ENCODE measurements around the gene LRRC8C.

LRRC8C gene

GRCh38 chr1:89715677-89716076 lies 82.8 kb downstream of the LRRC8C start:
- Histone ChIP-seq H3K14ac (ENCODE audit: low read length) (no peak overlapping the region), H2BK5ac (ENCODE audit: low read length) (no peak overlapping the region), H3K36me3 (replicated peaks in 1 of 2; ENCODE audit: control insufficient read depth in 2 of 2, insufficient read depth in 2 of 2, low read length in 2 of 2) (peaks cover 2 to 4% of the 10 kb centered on the region in 2 donors), H2AK5ac (ENCODE audit: low read depth, low read length) (no peak overlapping the region), H3K27me3 (ENCODE audit: control insufficient read depth in 3 of 3, insufficient read depth in 3 of 3, low read depth in 1 of 3, low read length in 3 of 3) (no peaks in the 10 kb centered on the region), H4K8ac (ENCODE audit: low read depth, low read length) (no peak overlapping the region), H3K79me1 (ENCODE audit: low read depth, low read length) (no peaks in the 10 kb centered on the region), H3K27ac (replicated peaks; ENCODE audit: low read length) (no peak overlapping the region), H3K9ac (ENCODE audit: low read depth, low read length, poor library complexity) (no peak overlapping the region), H3K4me3 (ENCODE audit: low read length in 2 of 2) (no peak overlapping the region), H2BK12ac (ENCODE audit: low read length) (no peak overlapping the region), H3K4me2 (ENCODE audit: insufficient read depth, low read length, poor library complexity, severe bottlenecking) (no peak overlapping the region), H3K18ac (ENCODE audit: low read length) (no peak overlapping the region), H3K9me3 (replicated peaks in 1 of 2; ENCODE audit: control insufficient read depth in 2 of 2, insufficient read depth in 1 of 2, low read depth in 1 of 2, low read length in 2 of 2) (no peaks in the 10 kb centered on the region), H3K4me1 (ENCODE audit: control insufficient read depth in 2 of 2, insufficient read depth in 1 of 2, low read depth in 1 of 2, low read length in 2 of 2) (peaks cover 0 to 4% of the 10 kb centered on the region in 2 donors), H3K23ac (ENCODE audit: low read depth, low read length, poor library complexity) (no peak overlapping the region), H2AFZ (ENCODE audit: low read length) (no peak overlapping the region), H2BK120ac (ENCODE audit: low read depth, low read length) (no peak overlapping the region), H4K91ac (ENCODE audit: low read depth, low read length, poor library complexity) (no peak overlapping the region), H2BK15ac (ENCODE audit: low read length) (no peak overlapping the region), H3K4ac (ENCODE audit: low read length) (no peak overlapping the region)
- no CpG with 5 or more reads among the region's 1 CpG for WGBS, 2 donors (ENCODE audit: extremely low coverage in 2 of 2, insufficient read length in 2 of 2, insufficient replicate concordance in 1 of 2)
- DNase-seq (ENCODE audit: low spot score) = no peak

DNA sequence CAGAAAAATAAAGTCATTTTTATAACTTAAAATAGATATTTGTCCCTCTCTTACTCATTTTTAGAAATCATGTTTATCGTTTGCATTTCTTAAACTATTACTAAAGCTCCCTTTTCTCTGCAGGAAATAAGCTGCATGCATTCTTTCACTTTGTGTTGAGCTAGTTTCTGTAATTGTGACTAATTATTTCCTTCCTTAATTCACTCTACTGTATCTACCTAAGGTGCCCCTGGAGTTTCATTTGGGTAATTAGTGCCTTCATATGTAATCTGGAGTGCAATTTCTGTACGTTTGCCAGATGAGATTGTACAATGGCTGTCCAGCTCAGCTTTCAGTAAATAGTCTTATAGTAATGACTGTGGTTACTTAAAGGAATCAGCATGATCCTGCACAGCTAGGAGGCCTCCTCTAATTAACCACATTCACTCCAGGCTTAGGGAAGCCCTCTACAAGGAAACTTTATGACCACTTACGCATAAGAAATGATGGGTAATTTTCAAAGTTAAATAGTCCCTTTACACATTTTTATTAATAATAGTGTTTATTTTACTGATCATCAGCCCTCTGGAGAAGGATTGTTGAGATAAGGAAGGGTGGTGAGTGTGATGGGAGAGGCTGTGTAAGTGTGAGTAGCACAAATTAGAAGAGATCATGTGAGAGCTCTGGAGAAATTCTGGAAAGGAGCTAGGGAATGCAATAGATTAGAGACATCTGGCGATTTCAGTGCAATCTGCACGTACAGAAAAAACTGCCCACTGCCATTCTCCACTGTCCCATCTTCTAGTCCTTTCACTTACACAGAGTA lies 86.8 kb downstream of the LRRC8C start:
- Histone ChIP-seq H3K27me3 (ENCODE audit: control insufficient read depth in 3 of 3, insufficient read depth in 3 of 3, low read depth in 1 of 3, low read length in 3 of 3) (no peaks in the 10 kb centered on the region), H2BK15ac (ENCODE audit: low read length) (no peak overlapping the region), H4K8ac (ENCODE audit: low read depth, low read length) (no peak overlapping the region), H3K4ac (ENCODE audit: low read length) (no peak overlapping the region), H2AFZ (ENCODE audit: low read length) (no peak overlapping the region), H3K79me1 (ENCODE audit: low read depth, low read length) (no peaks in the 10 kb centered on the region), H2AK5ac (ENCODE audit: low read depth, low read length) (no peak overlapping the region), H3K9ac (ENCODE audit: low read depth, low read length, poor library complexity) (no peak overlapping the region), H3K9me3 (replicated peaks in 1 of 2; ENCODE audit: control insufficient read depth in 2 of 2, insufficient read depth in 1 of 2, low read depth in 1 of 2, low read length in 2 of 2) (no peaks in the 10 kb centered on the region), H2BK120ac (ENCODE audit: low read depth, low read length) (no peak overlapping the region), H3K4me2 (ENCODE audit: insufficient read depth, low read length, poor library complexity, severe bottlenecking) (no peak overlapping the region), H3K23ac (ENCODE audit: low read depth, low read length, poor library complexity) (no peak overlapping the region), H2BK12ac (ENCODE audit: low read length) (no peak overlapping the region), H3K4me1 (ENCODE audit: control insufficient read depth in 2 of 2, insufficient read depth in 1 of 2, low read depth in 1 of 2, low read length in 2 of 2) (peaks cover 0 to 4% of the 10 kb centered on the region in 2 donors), H3K4me3 (ENCODE audit: low read length in 2 of 2) (no peak overlapping the region), H3K36me3 (replicated peaks in 1 of 2; ENCODE audit: control insufficient read depth in 2 of 2, insufficient read depth in 2 of 2, low read length in 2 of 2) (no peaks in the 10 kb centered on the region), H2BK5ac (ENCODE audit: low read length) (no peak overlapping the region), H3K27ac (replicated peaks; ENCODE audit: low read length) (peak overlapping the region; percentile 49), H3K14ac (ENCODE audit: low read length) (no peak overlapping the region), H4K91ac (ENCODE audit: low read depth, low read length, poor library complexity) (no peak overlapping the region), H3K18ac (ENCODE audit: low read length) (no peak overlapping the region)
- peak; percentile 18 for DNase-seq (ENCODE audit: low spot score)
- WGBS, 2 donors (ENCODE audit: extremely low coverage in 2 of 2, insufficient read length in 2 of 2, insufficient replicate concordance in 1 of 2) = no CpG with 5 or more reads among the region's 5 CpGs

- WGBS, 2 donors (ENCODE audit: extremely low coverage in 2 of 2, insufficient read length in 2 of 2, insufficient replicate concordance in 1 of 2) = no CpG with 5 or more reads among the region's 1 CpG
- Histone ChIP-seq H3K9ac (ENCODE audit: low read depth, low read length, poor library complexity) (no peak overlapping the region), H3K9me3 (replicated peaks in 1 of 2; ENCODE audit: control insufficient read depth in 2 of 2, insufficient read depth in 1 of 2, low read depth in 1 of 2, low read length in 2 of 2) (no peaks in the 10 kb centered on the region), H3K4ac (ENCODE audit: low read length) (no peak overlapping the region), H3K27me3 (ENCODE audit: control insufficient read depth in 3 of 3, insufficient read depth in 3 of 3, low read depth in 1 of 3, low read length in 3 of 3) (no peaks in the 10 kb centered on the region), H3K4me3 (ENCODE audit: low read length in 2 of 2) (no peak overlapping the region), H4K8ac (ENCODE audit: low read depth, low read length) (no peak overlapping the region), H4K91ac (ENCODE audit: low read depth, low read length, poor library complexity) (no peak overlapping the region), H3K23ac (ENCODE audit: low read depth, low read length, poor library complexity) (no peak overlapping the region), H2BK12ac (ENCODE audit: low read length) (no peak overlapping the region), H2AK5ac (ENCODE audit: low read depth, low read length) (no peak overlapping the region), H2BK120ac (ENCODE audit: low read depth, low read length) (no peak overlapping the region), H3K79me1 (ENCODE audit: low read depth, low read length) (no peaks in the 10 kb centered on the region), H2BK15ac (ENCODE audit: low read length) (no peak overlapping the region), H3K36me3 (replicated peaks in 1 of 2; ENCODE audit: control insufficient read depth in 2 of 2, insufficient read depth in 2 of 2, low read length in 2 of 2) (no peaks in the 10 kb centered on the region), H3K4me2 (ENCODE audit: insufficient read depth, low read length, poor library complexity, severe bottlenecking) (no peak overlapping the region), H3K4me1 (ENCODE audit: control insufficient read depth in 2 of 2, insufficient read depth in 1 of 2, low read depth in 1 of 2, low read length in 2 of 2) (peaks cover 0 to 4% of the 10 kb centered on the region in 2 donors), H2AFZ (ENCODE audit: low read length) (no peak overlapping the region), H2BK5ac (ENCODE audit: low read length) (no peak overlapping the region), H3K27ac (replicated peaks; ENCODE audit: low read length) (no peak overlapping the region), H3K18ac (ENCODE audit: low read length) (no peak overlapping the region), H3K14ac (ENCODE audit: low read length) (no peak overlapping the region)
- DNase-seq (ENCODE audit: low spot score) = no peak
Measured at GRCh38 chr1:89720839-89721238, 87.9 kb downstream of the LRRC8C start.

GRCh38 chr1:89721351-89721750 lies 88.4 kb downstream of the LRRC8C start:
- no peaks in the 10 kb centered on the region for H3K79me1 ChIP-seq (ENCODE audit: low read depth, low read length)
- H3K9ac ChIP-seq (ENCODE audit: low read depth, low read length, poor library complexity) = no peak overlapping the region
- no peak overlapping the region for H4K91ac ChIP-seq (ENCODE audit: low read depth, low read length, poor library complexity)
- DNase-seq (ENCODE audit: low spot score) = no peak
- no peak overlapping the region for H3K14ac ChIP-seq (ENCODE audit: low read length)
- H4K8ac ChIP-seq (ENCODE audit: low read depth, low read length) = no peak overlapping the region
- no peaks in the 10 kb centered on the region for H3K36me3 ChIP-seq (replicated peaks in 1 of 2; ENCODE audit: control insufficient read depth in 2 of 2, insufficient read depth in 2 of 2, low read length in 2 of 2)
- no peak overlapping the region for H2BK15ac ChIP-seq (ENCODE audit: low read length)
- no peak overlapping the region for H3K18ac ChIP-seq (ENCODE audit: low read length)
- H2AFZ ChIP-seq (ENCODE audit: low read length) = no peak overlapping the region
- H3K27me3 ChIP-seq (ENCODE audit: control insufficient read depth in 3 of 3, insufficient read depth in 3 of 3, low read depth in 1 of 3, low read length in 3 of 3) = no peaks in the 10 kb centered on the region
- H3K23ac ChIP-seq (ENCODE audit: low read depth, low read length, poor library complexity) = no peak overlapping the region
- H3K4me3 ChIP-seq (ENCODE audit: low read length in 2 of 2) = no peak overlapping the region
- H3K27ac ChIP-seq (replicated peaks; ENCODE audit: low read length) = no peak overlapping the region
- H3K4ac ChIP-seq (ENCODE audit: low read length) = no peak overlapping the region
- H3K4me2 ChIP-seq (ENCODE audit: insufficient read depth, low read length, poor library complexity, severe bottlenecking) = no peak overlapping the region
- WGBS, 2 donors (ENCODE audit: extremely low coverage in 2 of 2, insufficient read length in 2 of 2, insufficient replicate concordance in 1 of 2) = no CpG with 5 or more reads among the region's 3 CpGs
- H3K4me1 ChIP-seq (ENCODE audit: control insufficient read depth in 2 of 2, insufficient read depth in 1 of 2, low read depth in 1 of 2, low read length in 2 of 2) = peaks cover 0 to 4% of the 10 kb centered on the region in 2 donors
- no peaks in the 10 kb centered on the region for H3K9me3 ChIP-seq (replicated peaks in 1 of 2; ENCODE audit: control insufficient read depth in 2 of 2, insufficient read depth in 1 of 2, low read depth in 1 of 2, low read length in 2 of 2)
- H2BK120ac ChIP-seq (ENCODE audit: low read depth, low read length) = no peak overlapping the region
- no peak overlapping the region for H2BK5ac ChIP-seq (ENCODE audit: low read length)
- H2BK12ac ChIP-seq (ENCODE audit: low read length) = no peak overlapping the region
- H2AK5ac ChIP-seq (ENCODE audit: low read depth, low read length) = no peak overlapping the region

Data from neuronal stem cell (in vitro differentiated cells).